SK-N-SH (cell line): ENCODE results near the gene FAM131A. TPM values are rescaled to one million over a fixed set of nuclear protein-coding genes. Genes with fewer than 3 reads are reported as not detected.

ENCODE experiments used
- CTCF ChIA-PET: fragments of 300-600, 350-600 bp; formaldehyde crosslinking; extraction: SDS; loops from one replicate; lab custom pipeline; 2021; lab: Yijun Ruan, JAX
- POLR2A ChIA-PET: fragments of 350-600 bp; sonication (Branson Sonifier 250); formaldehyde crosslinking; extraction: SDS; loops from one replicate; lab custom pipeline; 2020; ENCODE audit warnings: antibody characterized with exemption, inconsistent platforms; lab: Yijun Ruan, JAX
- DNase-seq: peaks from one replicate; pipeline ENCODE4 v3.0.0; 2012
- H2AFZ ChIP-seq: fragments of 200-600 bp; sonication (generic); 2 replicates; pipeline ENCODE4 v1.8.1; 2016; ENCODE audit warnings: antibody characterized with exemption, mild to moderate bottlenecking, low read depth
- H3F3A ChIP-seq: fragments of 200-600 bp; sonication (generic); replicated peaks from 2 replicates; pipeline ENCODE3; 2016; ENCODE audit warnings: antibody characterized with exemption, mild to moderate bottlenecking; ENCODE audit not compliant: insufficient read depth
- H3K27ac ChIP-seq, 2 experiments: fragments of 200-500 bp in 1 of 2; fragments of 200-600 bp in 1 of 2; sonication (Bioruptor generic) in 1 of 2; sonication (generic), shearing (Covaris generic) in 1 of 2; 2 replicates each; pipeline versions ENCODE4 v1.5.1 to v1.6.1; 2014 to 2016; ENCODE audit warnings: low read depth in 2 of 2, inconsistent platforms in 1 of 2, low read length in 1 of 2, mild to moderate bottlenecking in 1 of 2, mixed read lengths in 1 of 2
- H3K27me3 ChIP-seq: fragments of 200-600 bp; sonication (generic), shearing (Covaris generic); 2 replicates; pipeline ENCODE4 v1.6.1; 2016; ENCODE audit warnings: mixed run types; ENCODE audit not compliant: insufficient read depth
- H3K36me3 ChIP-seq, 2 experiments: fragments of 200-500 bp in 1 of 2; fragments of 200-600 bp in 1 of 2; sonication (Bioruptor generic) in 1 of 2; sonication (generic) in 1 of 2; replicated peaks in 1 of 2; 2 replicates each; pipeline versions ENCODE3 to v1.5.1; 2014 to 2016; ENCODE audit warnings: low read length in 1 of 2, mild to moderate bottlenecking in 1 of 2; ENCODE audit not compliant: insufficient read depth in 2 of 2, control insufficient read depth in 1 of 2
- H3K4me1 ChIP-seq, 2 experiments: fragments of 200-500 bp in 1 of 2; fragments of 200-600 bp in 1 of 2; sonication (Bioruptor generic) in 1 of 2; sonication (generic), shearing (Covaris generic) in 1 of 2; 2 replicates each; pipeline versions ENCODE4 v1.5.1 to v1.6.1; 2014 to 2016; ENCODE audit warnings: low read depth in 1 of 2, low read length in 1 of 2, mixed run types in 1 of 2; ENCODE audit not compliant: insufficient read depth in 2 of 2, control insufficient read depth in 1 of 2
- H3K4me2 ChIP-seq: fragments of 200-600 bp; sonication (generic), shearing (Covaris generic); 2 replicates; pipeline ENCODE4 v1.6.1; 2017; ENCODE audit warnings: mixed run types
- H3K4me3 ChIP-seq, 2 experiments: fragments of 200-500 bp in 1 of 2; fragments of 200-600 bp in 1 of 2; sonication (Bioruptor generic) in 1 of 2; sonication (generic), shearing (Covaris generic) in 1 of 2; 2 replicates each; pipeline versions ENCODE4 v1.5.1 to v1.8.1; 2014 to 2016; ENCODE audit warnings: low read depth in 2 of 2, inconsistent platforms in 1 of 2, low read length in 1 of 2, mild to moderate bottlenecking in 1 of 2, mixed read lengths in 1 of 2, moderate library complexity in 1 of 2
- H3K79me2 ChIP-seq: fragments of 200-600 bp; sonication (generic); 2 replicates; pipeline ENCODE4 v1.8.1; 2017; ENCODE audit warnings: mild to moderate bottlenecking; ENCODE audit not compliant: insufficient read depth
- H3K9ac ChIP-seq: fragments of 200-600 bp; sonication (generic); 2 replicates; pipeline ENCODE4 v1.6.1; 2017; ENCODE audit warnings: mixed run types
- H3K9me2 ChIP-seq: fragments of 200-600 bp; sonication (generic); 2 replicates; pipeline ENCODE4 v1.6.1; 2017; ENCODE audit warnings: mixed run types
- H3K9me3 ChIP-seq: fragments of 200-600 bp; sonication (generic); 2 replicates; pipeline ENCODE4 v1.6.1; 2017; ENCODE audit warnings: mixed run types, mild to moderate bottlenecking, moderate library complexity
- H4K20me1 ChIP-seq: fragments of 200-600 bp; sonication (generic); 2 replicates; pipeline ENCODE4 v1.6.1; 2017; ENCODE audit warnings: mild to moderate bottlenecking, mixed run types; ENCODE audit not compliant: insufficient read depth
- FOSL2 ChIP-seq: IDR thresholded peaks from 2 replicates; pipeline ENCODE4 v1.4.0; 2012; ENCODE audit warnings: low read depth, mild to moderate bottlenecking, moderate library complexity, borderline replicate concordance
- FOXJ3 ChIP-seq: sonication (generic); formaldehyde crosslinking; IDR thresholded peaks from 2 replicates; pipeline ENCODE4 v1.5.1; 2020; ENCODE audit warnings: mild to moderate bottlenecking, missing genetic modification reagents
- FOXM1 ChIP-seq: IDR thresholded peaks from 2 replicates; pipeline ENCODE4 v1.4.0; 2012; ENCODE audit warnings: low read depth, mild to moderate bottlenecking
- GATA2 ChIP-seq: sonication (generic); formaldehyde crosslinking; IDR thresholded peaks from 2 replicates; pipeline ENCODE4 v1.5.0; 2020; ENCODE audit warnings: mild to moderate bottlenecking, missing genetic modification reagents
- MXI1 ChIP-seq: IDR thresholded peaks from 2 replicates; pipeline ENCODE4 v1.6.1; 2012; ENCODE audit warnings: mild to moderate bottlenecking, low read depth, low read length, improper control_type of control experiment
- NFIC ChIP-seq: IDR thresholded peaks from 2 replicates; pipeline ENCODE4 v1.4.0; 2012; ENCODE audit warnings: borderline replicate concordance
- RAD21 ChIP-seq: IDR thresholded peaks from 2 replicates; pipeline ENCODE4 v1.6.1; 2012; ENCODE audit warnings: mild to moderate bottlenecking, low read length
- REST ChIP-seq: IDR thresholded peaks from 2 replicates; pipeline ENCODE4 v1.6.1; 2012; ENCODE audit warnings: mild to moderate bottlenecking, low read depth, low read length, moderate library complexity
- SMC3 ChIP-seq: IDR thresholded peaks from 2 replicates; pipeline ENCODE4 v1.6.1; 2012; ENCODE audit warnings: low read depth, low read length, improper control_type of control experiment
- TCF12 ChIP-seq: IDR thresholded peaks from 2 replicates; pipeline ENCODE4 v1.4.0; 2012
- WGBS: methylation state at CpG from one replicate; pipeline ENCODE4 v1.1.6; 2017; ENCODE audit warnings: low lambda C conversion rate; 5-methylcytosine and 5-hydroxymethylcytosine counted together
- polyA plus RNA-seq, 3 experiments: library from polyadenylated mRNA; depleted of rRNA; stranded (reverse); fragments of >200 nt; gene quantifications; 2 replicates each; pipeline ENCODE4 v1.2.3, GENCODE V29; 2012
- TF ChIP-seq, protein P1 (sequence below): fragments of 200-600 bp; sonication (generic); IDR thresholded peaks from 2 replicates; pipeline ENCODE4 v1.6.1; 2017; ENCODE audit warnings: antibody characterized with exemption, mild to moderate bottlenecking, moderate library complexity
- TF ChIP-seq, protein P2 (sequence below): IDR thresholded peaks from 2 replicates; pipeline ENCODE4 v1.4.0; 2012; ENCODE audit warnings: low read depth, borderline replicate concordance

The FAM131A gene
- polyA plus RNA-seq, 1 of the 3 experiments (the other 2 are of a cell fraction) = 31.6 TPM

- DNase-seq = no peak
- Histone ChIP-seq H2AFZ (no peak overlapping the region), H3K4me2 (no peak overlapping the region), H3K9ac (no peak overlapping the region), H3K36me3 (peaks cover 65 to 68% of the 10 kb centered on the region in 2 experiments), H3K79me2 (peaks cover 38% of the 10 kb centered on the region), H3K27me3 (no peaks in the 10 kb centered on the region), H3K4me1 (peaks cover 0 to 3% of the 10 kb centered on the region in 2 experiments; a peak in 1 of 4 replicates), H3F3A (peaks cover 42% of the 10 kb centered on the region), H3K9me2 (no peaks in the 10 kb centered on the region), H3K9me3 (no peaks in the 10 kb centered on the region), H3K27ac (no peak overlapping the region), H3K4me3 (no peak overlapping the region), H4K20me1 (peaks cover 24% of the 10 kb centered on the region; the same call in 1 of the 2 replicates)
- 94% methylated on average over 4 of the region's 4 CpGs for WGBS
- CTCF ChIA-PET = interaction anchor here (0.7 to 1.8 kb wide), 7 partner anchors 15 to 434 kb away, joined by 3 to 4 read pairs (median 3); no protein-coding TSS in a partner anchor
- POLR2A ChIA-PET = no interaction called here
- TF ChIP-seq FOXM1 (no peak), FOSL2 (no peak), NFIC (no peak), GATA2 (CRISPR knock-in tag) (no peak), RAD21 (no peak), SMC3 (no peak), MXI1 (no peak), TCF12 (no peak), REST (no peak), FOXJ3 (CRISPR knock-in tag) (no peak)
- TF ChIP-seq, protein P1, sequence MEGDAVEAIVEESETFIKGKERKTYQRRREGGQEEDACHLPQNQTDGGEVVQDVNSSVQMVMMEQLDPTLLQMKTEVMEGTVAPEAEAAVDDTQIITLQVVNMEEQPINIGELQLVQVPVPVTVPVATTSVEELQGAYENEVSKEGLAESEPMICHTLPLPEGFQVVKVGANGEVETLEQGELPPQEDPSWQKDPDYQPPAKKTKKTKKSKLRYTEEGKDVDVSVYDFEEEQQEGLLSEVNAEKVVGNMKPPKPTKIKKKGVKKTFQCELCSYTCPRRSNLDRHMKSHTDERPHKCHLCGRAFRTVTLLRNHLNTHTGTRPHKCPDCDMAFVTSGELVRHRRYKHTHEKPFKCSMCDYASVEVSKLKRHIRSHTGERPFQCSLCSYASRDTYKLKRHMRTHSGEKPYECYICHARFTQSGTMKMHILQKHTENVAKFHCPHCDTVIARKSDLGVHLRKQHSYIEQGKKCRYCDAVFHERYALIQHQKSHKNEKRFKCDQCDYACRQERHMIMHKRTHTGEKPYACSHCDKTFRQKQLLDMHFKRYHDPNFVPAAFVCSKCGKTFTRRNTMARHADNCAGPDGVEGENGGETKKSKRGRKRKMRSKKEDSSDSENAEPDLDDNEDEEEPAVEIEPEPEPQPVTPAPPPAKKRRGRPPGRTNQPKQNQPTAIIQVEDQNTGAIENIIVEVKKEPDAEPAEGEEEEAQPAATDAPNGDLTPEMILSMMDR = no peak
- TF ChIP-seq, protein P2, sequence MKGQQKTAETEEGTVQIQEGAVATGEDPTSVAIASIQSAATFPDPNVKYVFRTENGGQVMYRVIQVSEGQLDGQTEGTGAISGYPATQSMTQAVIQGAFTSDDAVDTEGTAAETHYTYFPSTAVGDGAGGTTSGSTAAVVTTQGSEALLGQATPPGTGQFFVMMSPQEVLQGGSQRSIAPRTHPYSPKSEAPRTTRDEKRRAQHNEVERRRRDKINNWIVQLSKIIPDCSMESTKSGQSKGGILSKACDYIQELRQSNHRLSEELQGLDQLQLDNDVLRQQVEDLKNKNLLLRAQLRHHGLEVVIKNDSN = no peak
Observed at GRCh38 chr3:184306341-184306972, 30.9 kb upstream of the FAM131A start.
